WTC11 (cell line): ENCODE data around the gene SNIP1. TPM values are rescaled to one million over a fixed set of nuclear protein-coding genes. Genes with fewer than 3 reads are reported as not detected.

Source experiments
- ATAC-seq: fragments of 200-7000 bp; cut with Tn5 transposase; 2 replicates; pipeline ENCODE4 v1.10.0; 2021; ENCODE audit warnings: mild to moderate bottlenecking, moderate library complexity
- CTCF ChIA-PET: fragments of 300-600 bp; sonication (Branson Sonifier 250); formaldehyde crosslinking; loops from one replicate; lab custom pipeline; 2021; ENCODE audit warnings: antibody characterized with exemption; lab: Charles Lee
- POLR2A ChIA-PET: fragments of 350-600 bp; sonication (Branson Sonifier 250); formaldehyde crosslinking; loops from one replicate; lab custom pipeline; 2021; ENCODE audit warnings: antibody characterized with exemption; lab: Charles Lee
- DNase-seq: peaks from one replicate; pipeline ENCODE4 v3.0.0; 2021; ENCODE audit warnings: low spot score
- H3K27ac Mint-ChIP-seq: 2 replicates; pipeline ENCODE4 v1.8.0; 2021; ENCODE audit warnings: mixed read lengths
- H3K27me3 Mint-ChIP-seq: 2 replicates; pipeline ENCODE4 v1.8.0; 2021; ENCODE audit warnings: low read depth, mild to moderate bottlenecking, moderate library complexity, mixed read lengths
- H3K36me3 Mint-ChIP-seq: 2 replicates; pipeline ENCODE4 v1.8.0; 2021; ENCODE audit warnings: mixed read lengths
- H3K4me1 Mint-ChIP-seq: 2 replicates; pipeline ENCODE4 v1.8.0; 2022; ENCODE audit warnings: mixed read lengths
- H3K4me3 Mint-ChIP-seq: 2 replicates; pipeline ENCODE4 v1.8.0; 2021; ENCODE audit warnings: mild to moderate bottlenecking, moderate library complexity, mixed read lengths
- H3K9me3 Mint-ChIP-seq: 2 replicates; pipeline ENCODE4 v1.8.0; 2021; ENCODE audit warnings: mixed read lengths
- CTCF ChIP-seq: fragments of 200-600 bp; IDR thresholded peaks from 2 replicates; pipeline ENCODE4 v1.8.0; 2022; ENCODE audit warnings: antibody characterized with exemption
- ELF4 ChIP-seq: sonication (generic); formaldehyde crosslinking; IDR thresholded peaks from 2 replicates; pipeline ENCODE4 v1.8.1; 2022; ENCODE audit warnings: low read depth, mild to moderate bottlenecking, moderate library complexity, missing genetic modification reagents
- ETV6 ChIP-seq: sonication (generic); formaldehyde crosslinking; IDR thresholded peaks from 2 replicates; pipeline ENCODE4 v1.8.1; 2022; ENCODE audit warnings: mild to moderate bottlenecking, missing genetic modification reagents
- FOXK1 ChIP-seq: sonication (generic); formaldehyde crosslinking; IDR thresholded peaks from 2 replicates; pipeline ENCODE4 v1.8.0; 2022; ENCODE audit warnings: mild to moderate bottlenecking, moderate library complexity, missing genetic modification reagents
- HMGXB4 ChIP-seq: sonication (generic); formaldehyde crosslinking; IDR thresholded peaks from 2 replicates; pipeline ENCODE4 v1.8.1; 2023; ENCODE audit warnings: mild to moderate bottlenecking, moderate library complexity, missing genetic modification reagents
- JUN ChIP-seq: sonication (generic); formaldehyde crosslinking; IDR thresholded peaks from 2 replicates; pipeline ENCODE4 v1.8.0; 2023; ENCODE audit warnings: mild to moderate bottlenecking, missing genetic modification reagents
- MLX ChIP-seq: sonication (generic); formaldehyde crosslinking; IDR thresholded peaks from 2 replicates; pipeline ENCODE4 v1.8.1; 2023; ENCODE audit warnings: mild to moderate bottlenecking, missing genetic modification reagents, moderate library complexity
- MXD4 ChIP-seq: fragments of 250-450 bp; sonication (Bioruptor Pico); IDR thresholded peaks from 2 replicates; pipeline ENCODE4 v1.8.0; 2021; ENCODE audit warnings: mild to moderate bottlenecking, moderate library complexity, borderline replicate concordance
- NR2C2 ChIP-seq: sonication (generic); formaldehyde crosslinking; IDR thresholded peaks from 2 replicates; pipeline ENCODE4 v1.8.0; 2022; ENCODE audit warnings: mild to moderate bottlenecking, missing genetic modification reagents
- SMAD3 ChIP-seq: sonication (generic); formaldehyde crosslinking; IDR thresholded peaks from 2 replicates; pipeline ENCODE4 v1.8.0; 2022; ENCODE audit warnings: missing genetic modification reagents, mild to moderate bottlenecking, borderline replicate concordance
- SMAD4 ChIP-seq: sonication (generic); formaldehyde crosslinking; IDR thresholded peaks from 2 replicates; pipeline ENCODE4 v1.8.0; 2022; ENCODE audit warnings: mild to moderate bottlenecking, missing genetic modification reagents
- SP1 ChIP-seq: sonication (generic); formaldehyde crosslinking; conservative IDR thresholded peaks from 2 replicates; pipeline ENCODE4 v1.8.1; 2022; ENCODE audit warnings: missing genetic modification reagents
- STAT6 ChIP-seq: sonication (generic); formaldehyde crosslinking; conservative IDR thresholded peaks from 2 replicates; pipeline ENCODE4 v1.8.1; 2023; ENCODE audit warnings: mild to moderate bottlenecking, low read depth, missing genetic modification reagents, moderate library complexity
- TEAD1 ChIP-seq: sonication (generic); formaldehyde crosslinking; IDR thresholded peaks from 2 replicates; pipeline ENCODE4 v1.8.0; 2022; ENCODE audit warnings: mild to moderate bottlenecking, missing genetic modification reagents
- ZMAT4 ChIP-seq: fragments of 250-450 bp; sonication (Bioruptor Pico); IDR thresholded peaks from 2 replicates; pipeline ENCODE4 v1.9.0; 2021; ENCODE audit warnings: mild to moderate bottlenecking
- ZNF121 ChIP-seq: sonication (generic); formaldehyde crosslinking; IDR thresholded peaks from 2 replicates; pipeline ENCODE4 v1.8.0; 2023; ENCODE audit warnings: missing genetic modification reagents
- ZNF219 ChIP-seq: sonication (generic); formaldehyde crosslinking; IDR thresholded peaks from 2 replicates; pipeline ENCODE4 v1.8.0; 2023; ENCODE audit warnings: missing genetic modification reagents, mild to moderate bottlenecking, borderline replicate concordance
- ZNF416 ChIP-seq: fragments of 250-450 bp; sonication (Bioruptor Pico); IDR thresholded peaks from 2 replicates; pipeline ENCODE4 v1.9.0; 2021; ENCODE audit warnings: mild to moderate bottlenecking, inconsistent platforms
- total RNA-seq: library from RNA; stranded (reverse); gene quantifications from 3 replicates; pipeline ENCODE4 v1.2.3, GENCODE V29; 2021

Gene SNIP1
- total RNA-seq, 1 experiment from 2014 or later, result 18.3 TPM

GRCh38 chr1:37556712-37557196, 2.7 kb upstream of the SNIP1 start, which contains the start of gene DNALI1 (continued):
- TF ChIP-seq SP1 (CRISPR knock-in tag) (peak; percentile 69), ZMAT4 (CRISPR knock-in tag) (no peak), ELF4 (no peak), ZNF121 (CRISPR knock-in tag) (peak; percentile 91), JUN (CRISPR knock-in tag) (no peak)

GRCh38 chr1:37553598-37553926, 531 bp downstream of the SNIP1 start:
- DNase-seq, result no peak
- Mint-ChIP-seq H3K27me3 (no peaks in the 10 kb centered on the region; the same call in 1 of the 2 replicates), H3K4me1 (peaks cover 27% of the 10 kb centered on the region), H3K9me3 (peaks cover 9% of the 10 kb centered on the region; the same call in 1 of the 2 replicates), H3K36me3 (peaks cover 29% of the 10 kb centered on the region), H3K4me3 (peak overlapping the region; percentile 98), H3K27ac (peak overlapping the region; percentile 98)
- POLR2A ChIA-PET, result interaction anchor here (0.7 kb wide), 1 partner anchor 39 kb away, joined by 3 read pairs; the partner anchor contains the start of gene MEAF6
- TF ChIP-seq MXD4 (CRISPR knock-in tag) (no peak), CTCF (no peak), HMGXB4 (no peak), ZNF416 (CRISPR knock-in tag) (no peak), SMAD4 (CRISPR knock-in tag) (no peak)
- ATAC-seq, result no peak
- CTCF ChIA-PET, result interaction anchor here (1.0 kb wide), 2 partner anchors 39 to 66 kb away, joined by 5 to 10 read pairs; partner anchors contain the start of gene MEAF6

GRCh38 chr1:37549341-37549740, 4.8 kb downstream of the SNIP1 start:
- ATAC-seq, result no peak
- peaks cover 10% of the 10 kb centered on the region for H3K4me1 Mint-ChIP-seq
- no peak overlapping the region for H3K27ac Mint-ChIP-seq
- peaks cover 2% of the 10 kb centered on the region; the same call in 1 of the 2 replicates for H3K9me3 Mint-ChIP-seq
- H3K27me3 Mint-ChIP-seq, result no peaks in the 10 kb centered on the region
- ChIA-PET CTCF (no interaction called here), POLR2A (no interaction called here)
- no peak for DNase-seq
- peaks cover 48% of the 10 kb centered on the region for H3K36me3 Mint-ChIP-seq
- no peak overlapping the region for H3K4me3 Mint-ChIP-seq
- TF ChIP-seq ZNF219 (CRISPR knock-in tag) (no peak), NR2C2 (CRISPR knock-in tag) (no peak), STAT6 (no peak), SMAD3 (CRISPR knock-in tag) (no peak), ETV6 (CRISPR knock-in tag) (no peak), TEAD1 (CRISPR knock-in tag) (no peak), MLX (CRISPR knock-in tag) (no peak), FOXK1 (no peak)
